GM12872 (cell line): Measurements from ENCODE around the gene SARNP.
A peak's percentile ranks its signal among the peaks of the same experiment; 100 is the strongest.

Experiments
- TF ChIP-seq, protein P1 (sequence below): IDR thresholded peaks from 3 replicates; pipeline ENCODE4 v1.5.1; 2011; ENCODE audit warnings: low read depth, mild to moderate bottlenecking, low read length, moderate library complexity; ENCODE audit not compliant: insufficient read depth

Gene SARNP

DNA sequence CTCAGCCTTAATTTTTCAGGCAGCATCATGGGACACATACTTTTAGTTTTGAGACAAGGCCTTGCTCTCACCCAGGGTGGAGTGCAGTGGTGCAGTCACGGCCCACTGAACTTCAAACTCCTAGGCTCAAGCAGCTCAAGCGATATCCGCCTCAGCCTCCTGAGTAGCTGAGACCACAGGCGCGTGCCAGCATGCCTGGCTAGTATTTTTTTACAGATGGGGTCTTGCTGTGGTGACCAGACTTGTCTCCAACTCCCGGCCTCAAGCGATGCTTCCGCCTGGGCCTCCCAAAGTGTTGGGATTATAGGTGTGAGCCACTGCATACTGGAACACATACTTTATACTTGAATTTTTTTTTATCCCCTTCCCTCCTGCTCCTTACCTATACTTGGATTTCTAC, 94.6 kb downstream of the SARNP start:
- TF ChIP-seq, protein P1, sequence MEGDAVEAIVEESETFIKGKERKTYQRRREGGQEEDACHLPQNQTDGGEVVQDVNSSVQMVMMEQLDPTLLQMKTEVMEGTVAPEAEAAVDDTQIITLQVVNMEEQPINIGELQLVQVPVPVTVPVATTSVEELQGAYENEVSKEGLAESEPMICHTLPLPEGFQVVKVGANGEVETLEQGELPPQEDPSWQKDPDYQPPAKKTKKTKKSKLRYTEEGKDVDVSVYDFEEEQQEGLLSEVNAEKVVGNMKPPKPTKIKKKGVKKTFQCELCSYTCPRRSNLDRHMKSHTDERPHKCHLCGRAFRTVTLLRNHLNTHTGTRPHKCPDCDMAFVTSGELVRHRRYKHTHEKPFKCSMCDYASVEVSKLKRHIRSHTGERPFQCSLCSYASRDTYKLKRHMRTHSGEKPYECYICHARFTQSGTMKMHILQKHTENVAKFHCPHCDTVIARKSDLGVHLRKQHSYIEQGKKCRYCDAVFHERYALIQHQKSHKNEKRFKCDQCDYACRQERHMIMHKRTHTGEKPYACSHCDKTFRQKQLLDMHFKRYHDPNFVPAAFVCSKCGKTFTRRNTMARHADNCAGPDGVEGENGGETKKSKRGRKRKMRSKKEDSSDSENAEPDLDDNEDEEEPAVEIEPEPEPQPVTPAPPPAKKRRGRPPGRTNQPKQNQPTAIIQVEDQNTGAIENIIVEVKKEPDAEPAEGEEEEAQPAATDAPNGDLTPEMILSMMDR, result no peak

DNA sequence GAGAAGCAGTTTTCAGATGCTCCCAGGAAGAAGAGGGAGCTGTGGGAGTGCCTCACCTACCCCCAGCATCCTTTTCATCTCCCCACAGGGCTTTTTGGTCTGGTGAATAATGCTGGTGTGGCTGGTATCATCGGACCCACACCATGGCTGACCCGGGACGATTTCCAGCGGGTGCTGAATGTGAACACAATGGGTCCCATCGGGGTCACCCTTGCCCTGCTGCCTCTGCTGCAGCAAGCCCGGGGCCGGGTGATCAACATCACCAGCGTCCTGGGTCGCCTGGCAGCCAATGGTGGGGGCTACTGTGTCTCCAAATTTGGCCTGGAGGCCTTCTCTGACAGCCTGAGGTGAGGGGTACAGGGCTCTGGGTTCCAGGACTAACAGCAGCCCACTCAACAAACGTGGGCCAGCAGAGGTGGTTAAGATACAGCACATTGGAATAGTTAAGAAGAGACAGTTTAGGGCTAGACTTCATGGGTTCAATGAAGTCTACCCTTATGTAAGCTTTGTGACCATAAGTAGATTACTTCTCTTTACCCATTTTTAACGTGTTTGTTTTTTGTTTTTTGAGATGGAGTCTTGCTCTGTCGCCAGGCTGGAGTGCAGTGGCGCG, 95.8 kb downstream of the SARNP start:
- TF ChIP-seq, protein P1, result no peak

- TF ChIP-seq, protein P1, result peak; percentile 48
Observed at GRCh38 chr12:55720894-55721444, 96.6 kb downstream of the SARNP start.

DNA sequence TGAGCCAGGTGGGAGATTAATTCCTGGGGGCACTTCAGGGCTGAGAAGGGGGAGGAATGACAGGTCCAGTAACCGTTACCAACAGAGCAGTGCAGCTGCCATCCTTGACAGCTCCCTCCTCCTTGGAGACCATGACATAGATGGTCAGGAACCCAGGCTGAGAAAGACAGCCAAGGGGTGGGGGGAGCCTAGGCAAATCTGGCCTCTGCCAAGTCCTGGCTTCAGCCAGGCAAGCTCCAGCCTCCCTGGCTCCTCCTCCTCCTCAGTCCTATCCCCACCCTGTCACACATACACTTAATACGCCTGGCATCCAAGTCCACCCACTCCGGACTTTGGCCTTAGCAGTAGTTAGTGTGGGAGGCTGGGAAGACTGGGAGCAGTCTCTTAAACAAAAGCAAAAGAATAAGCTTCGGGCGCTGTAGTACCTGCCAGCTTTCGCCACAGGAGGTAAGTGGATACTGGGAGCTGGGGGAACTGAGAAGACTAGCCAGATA, 97.4 kb downstream of the SARNP start, which contains the start of gene RDH5:
Gene RDH5 (plus strand): TSS at position 323 of the 494 bp plus-strand sequence. CDS start 792 bp downstream, outside the sequence.
- TF ChIP-seq, protein P1, result no peak

- TF ChIP-seq, protein P1, result no peak
Observed at GRCh38 chr12:55719371-55719770, 98.2 kb downstream of the SARNP start.

GRCh38 chr12:55718624-55719275, 98.8 kb downstream of the SARNP start:
- TF ChIP-seq, protein P1, result no peak

GRCh38 chr12:55718015-55718414, 99.5 kb downstream of the SARNP start:
- TF ChIP-seq, protein P1, result no peak
